Neuron (in vitro differentiated cells): ENCODE measurements around the gene OVCH2.

Experiments used
- H2AFZ ChIP-seq: one replicate; pipeline ENCODE4 v1.6.1; 2013; ENCODE audit warnings: low read depth, mild to moderate bottlenecking, inconsistent platforms, low read length, moderate library complexity
- H3K27me3 ChIP-seq: one replicate; pipeline ENCODE4 v1.6.1; 2013; ENCODE audit warnings: low read length; ENCODE audit not compliant: insufficient read depth
- H3K36me3 ChIP-seq: one replicate; pipeline ENCODE4 v1.6.1; 2013; ENCODE audit warnings: low read length; ENCODE audit not compliant: insufficient read depth
- H3K4me1 ChIP-seq: one replicate; pipeline ENCODE4 v1.6.1; 2013; ENCODE audit warnings: low read length; ENCODE audit not compliant: insufficient read depth
- H3K4me3 ChIP-seq: 2 replicates; pipeline ENCODE4 v1.5.1; 2013; ENCODE audit warnings: mild to moderate bottlenecking, low read length, moderate library complexity
- H3K9me3 ChIP-seq: one replicate; pipeline ENCODE4 v1.6.1; 2013; ENCODE audit warnings: low read length

OVCH2 gene

GRCh38 chr11:7645206-7645605 is 61.1 kb downstream of the OVCH2 start:
- no peak overlapping the region for H2AFZ ChIP-seq
- peaks cover 5% of the 10 kb centered on the region for H3K4me1 ChIP-seq
- no peak overlapping the region for H3K4me3 ChIP-seq
- H3K27me3 ChIP-seq, result no peaks in the 10 kb centered on the region
- peaks cover 6% of the 10 kb centered on the region for H3K9me3 ChIP-seq
- no peaks in the 10 kb centered on the region for H3K36me3 ChIP-seq

GRCh38 chr11:7643314-7643713 is 63.0 kb downstream of the OVCH2 start:
- peaks cover 5% of the 10 kb centered on the region for H3K4me1 ChIP-seq
- H3K9me3 ChIP-seq, result peaks cover 6% of the 10 kb centered on the region
- no peaks in the 10 kb centered on the region for H3K27me3 ChIP-seq
- H2AFZ ChIP-seq, result no peak overlapping the region
- no peak overlapping the region for H3K4me3 ChIP-seq
- H3K36me3 ChIP-seq, result no peaks in the 10 kb centered on the region

- H3K36me3 ChIP-seq, result no peaks in the 10 kb centered on the region
Observed at GRCh38 chr11:7642747-7643146, 63.5 kb downstream of the OVCH2 start.

GRCh38 chr11:7640816-7641215 is 65.5 kb downstream of the OVCH2 start:
- Histone ChIP-seq H3K9me3 (peaks cover 6% of the 10 kb centered on the region), H3K36me3 (no peaks in the 10 kb centered on the region), H2AFZ (no peak overlapping the region), H3K4me1 (peaks cover 5% of the 10 kb centered on the region), H3K4me3 (no peak overlapping the region), H3K27me3 (no peaks in the 10 kb centered on the region)

More at GRCh38 chr11:7642747-7643146, 63.5 kb downstream of the OVCH2 start:
- Histone ChIP-seq H3K27me3 (no peaks in the 10 kb centered on the region), H3K4me3 (no peak overlapping the region), H3K9me3 (peaks cover 6% of the 10 kb centered on the region), H2AFZ (no peak overlapping the region), H3K4me1 (peaks cover 5% of the 10 kb centered on the region)

- Histone ChIP-seq H2AFZ (no peak overlapping the region), H3K4me1 (peaks cover 5% of the 10 kb centered on the region), H3K4me3 (no peak overlapping the region), H3K27me3 (no peaks in the 10 kb centered on the region), H3K36me3 (no peaks in the 10 kb centered on the region), H3K9me3 (peaks cover 6% of the 10 kb centered on the region)
Observed at GRCh38 chr11:7639643-7640025, 66.6 kb downstream of the OVCH2 start.
